Renal cortical epithelial cell (primary cell): Measurements from ENCODE around the gene SHPK. TPM values are rescaled to one million over a fixed set of nuclear protein-coding genes. Genes with fewer than 3 reads are reported as not detected.
A peak's percentile ranks its signal among the peaks of the same experiment; 100 is the strongest.

ENCODE experiments used
- DNase-seq: peaks from one replicate; pipeline ENCODE4 v3.0.0-alpha.2; 2011; ENCODE audit warnings: low read depth
- total RNA-seq: library from RNA; depleted of rRNA; stranded (reverse); fragments of >200 nt; gene quantifications from 2 replicates; pipeline ENCODE4 v1.2.3, GENCODE V29; 2014

SHPK gene
- 13.8 and 21.2 TPM in 2 replicates for total RNA-seq

- peak; percentile 90 for DNase-seq
These were observed at the start of gene SHPK, which contains the start of gene CTNS for GRCh38 chr17:3636154-3636907. TSS of gene SHPK (minus strand) at chr17:3636250. CDS start at chr17:3636219, 31 bp downstream. TSS of gene CTNS (plus strand) at chr17:3636760. CDS start at chr17:3640207, 3,447 bp downstream.

- DNase-seq, result no peak
These were observed 49.1 kb upstream of the SHPK start for GRCh38 chr17:3685174-3685573.

GRCh38 chr17:3683054-3683511 lies 47.0 kb upstream of the SHPK start:
- no peak for DNase-seq

- no peak for DNase-seq
These were observed 46.0 kb upstream of the SHPK start for GRCh38 chr17:3682033-3682432.

GRCh38 chr17:3681565-3681964 lies 45.5 kb upstream of the SHPK start:
- DNase-seq, result no peak

GRCh38 chr17:3681057-3681456 lies 45.0 kb upstream of the SHPK start:
- no peak for DNase-seq

- no peak for DNase-seq
These were observed 43.6 kb upstream of the SHPK start for GRCh38 chr17:3679531-3680126.

GRCh38 chr17:3678821-3679530 lies 42.9 kb upstream of the SHPK start:
- DNase-seq, result no peak

GRCh38 chr17:3678095-3678820 lies 42.2 kb upstream of the SHPK start:
- peak; percentile 33 for DNase-seq

- DNase-seq, result no peak
These were observed 39.8 kb upstream of the SHPK start for GRCh38 chr17:3675886-3676285.

- no peak for DNase-seq
These were observed 36.5 kb upstream of the SHPK start for GRCh38 chr17:3672571-3672970.

GRCh38 chr17:3669548-3669947 lies 33.5 kb upstream of the SHPK start:
- peak; percentile 61 for DNase-seq

- DNase-seq, result no peak
These were observed 33.0 kb upstream of the SHPK start for GRCh38 chr17:3669085-3669347.

- peak; percentile 88 for DNase-seq
These were observed 32.4 kb upstream of the SHPK start, which contains the start of the genes EMC6 and TAX1BP3 for GRCh38 chr17:3668279-3669084. TSS of gene EMC6 (plus strand) at chr17:3668812. CDS start at chr17:3669147, 335 bp downstream. TSS of gene TAX1BP3 (minus strand) at chr17:3668578. CDS start at chr17:3668526, 52 bp downstream.

- DNase-seq, result peak; percentile 74
These were observed 31.6 kb upstream of the SHPK start for GRCh38 chr17:3667366-3668278.

GRCh38 chr17:3666516-3666915 lies 30.5 kb upstream of the SHPK start:
- no peak for DNase-seq

GRCh38 chr17:3665834-3666233 lies 29.8 kb upstream of the SHPK start:
- no peak for DNase-seq

- DNase-seq, result no peak
These were observed 27.3 kb upstream of the SHPK start for GRCh38 chr17:3663102-3664011.

- no peak for DNase-seq
These were observed 24.4 kb upstream of the SHPK start for GRCh38 chr17:3660311-3660891.
